Nephron (organoid): ENCODE results near the gene RAB17.

Experiments
- H3K27ac Mint-ChIP-seq, 3 experiments: 2 replicates each; pipeline ENCODE4 v1.8.0; 2020; ENCODE audit warnings: mixed read lengths in 3 of 3, mild to moderate bottlenecking in 2 of 3, moderate library complexity in 1 of 3
- H3K27me3 Mint-ChIP-seq: 2 replicates; pipeline ENCODE4 v1.8.0; 2021; ENCODE audit warnings: low read depth, mild to moderate bottlenecking, moderate library complexity, mixed read lengths
- H3K36me3 Mint-ChIP-seq: 2 replicates; pipeline ENCODE4 v1.8.0; 2020; ENCODE audit warnings: low read depth, mixed read lengths
- H3K4me1 Mint-ChIP-seq: 2 replicates; pipeline ENCODE4 v1.8.0; 2020; ENCODE audit warnings: mixed read lengths
- H3K4me3 Mint-ChIP-seq, 3 experiments: 2 replicates each; pipeline ENCODE4 v1.8.0; 2020; ENCODE audit warnings: mild to moderate bottlenecking in 3 of 3, mixed read lengths in 3 of 3, moderate library complexity in 2 of 3
- H3K9me3 Mint-ChIP-seq: 2 replicates; pipeline ENCODE4 v1.8.0; 2020; ENCODE audit warnings: mixed read lengths
- CTCF ChIP-seq, 3 experiments: fragments of 200-600 bp; sonication (generic); IDR thresholded peaks; one replicate each; pipeline ENCODE4 v1.5.0; 2021; ENCODE audit warnings: antibody characterized with exemption in 3 of 3; ENCODE audit not compliant: unreplicated experiment in 3 of 3

Gene RAB17

GRCh38 chr2:237552908-237553307 lies 37.6 kb downstream of the RAB17 start:
- Mint-ChIP-seq H3K36me3 (no peaks in the 10 kb centered on the region), H3K9me3 (peaks cover 14% of the 10 kb centered on the region), H3K4me1 (no peaks in the 10 kb centered on the region), H3K4me3 (no peak overlapping the region), H3K27me3 (peaks cover 7% of the 10 kb centered on the region), H3K27ac (no peak overlapping the region)
- TF ChIP-seq CTCF (IDR thresholded peaks at IDR 0.05; ENCODE audit: unreplicated experiment in 3 of 3) = no peak

- H3K36me3 Mint-ChIP-seq = no peaks in the 10 kb centered on the region
- H3K27ac Mint-ChIP-seq = no peak overlapping the region
- peaks cover 8% of the 10 kb centered on the region for H3K27me3 Mint-ChIP-seq
- no peak overlapping the region for H3K4me3 Mint-ChIP-seq
- no peak for TF ChIP-seq CTCF (IDR thresholded peaks at IDR 0.05; ENCODE audit: unreplicated experiment in 3 of 3)
- H3K9me3 Mint-ChIP-seq = peaks cover 13% of the 10 kb centered on the region
- no peaks in the 10 kb centered on the region for H3K4me1 Mint-ChIP-seq
These were observed 39.4 kb downstream of the RAB17 start for GRCh38 chr2:237551071-237551574.

- Mint-ChIP-seq H3K9me3 (peaks cover 7% of the 10 kb centered on the region), H3K27me3 (peaks cover 12% of the 10 kb centered on the region), H3K27ac (no peak overlapping the region), H3K4me3 (no peak overlapping the region), H3K4me1 (no peaks in the 10 kb centered on the region), H3K36me3 (no peaks in the 10 kb centered on the region)
- no peak for TF ChIP-seq CTCF (IDR thresholded peaks at IDR 0.05; ENCODE audit: unreplicated experiment in 3 of 3)
These were observed 40.7 kb downstream of the RAB17 start for GRCh38 chr2:237549643-237550415.

GRCh38 chr2:237549216-237549615 lies 41.3 kb downstream of the RAB17 start:
- H3K9me3 Mint-ChIP-seq = peaks cover 5% of the 10 kb centered on the region
- H3K4me1 Mint-ChIP-seq = no peaks in the 10 kb centered on the region
- H3K27me3 Mint-ChIP-seq = peaks cover 12% of the 10 kb centered on the region
- no peak for TF ChIP-seq CTCF (IDR thresholded peaks at IDR 0.05; ENCODE audit: unreplicated experiment in 3 of 3)
- no peak overlapping the region for H3K27ac Mint-ChIP-seq
- H3K4me3 Mint-ChIP-seq = no peak overlapping the region
- no peaks in the 10 kb centered on the region for H3K36me3 Mint-ChIP-seq

GRCh38 chr2:237547841-237548416 lies 42.6 kb downstream of the RAB17 start:
- H3K4me1 Mint-ChIP-seq = no peaks in the 10 kb centered on the region

More at GRCh38 chr2:237547841-237548416, 42.6 kb downstream of the RAB17 start:
- Mint-ChIP-seq H3K4me3 (no peak overlapping the region), H3K27ac (no peak overlapping the region), H3K27me3 (peaks cover 12% of the 10 kb centered on the region), H3K36me3 (no peaks in the 10 kb centered on the region), H3K9me3 (no peaks in the 10 kb centered on the region)
- TF ChIP-seq CTCF (IDR thresholded peaks at IDR 0.05; ENCODE audit: unreplicated experiment in 3 of 3) = no peak
